Smooth muscle cell (in vitro differentiated cells): ENCODE results near the gene TCP11. TPM values are rescaled to one million over a fixed set of nuclear protein-coding genes. Genes with fewer than 3 reads are reported as not detected.

Experiments used
- DNase-seq: peaks from one replicate; lab custom pipeline; 2025; ENCODE audit not compliant: unreplicated experiment; lab: John Stamatoyannopoulos, UW
- H2AFZ ChIP-seq: fragments of 200-600 bp; sonication (generic); 2 replicates; pipeline ENCODE4 v1.6.0; 2016; ENCODE audit warnings: antibody characterized with exemption, low read depth, mild to moderate bottlenecking
- H3F3A ChIP-seq: fragments of 200-600 bp; sonication (generic); 2 replicates; pipeline ENCODE4 v1.6.0; 2017; ENCODE audit warnings: antibody characterized with exemption, low read depth
- H3K27ac ChIP-seq: fragments of 200-600 bp; sonication (generic); 2 replicates; pipeline ENCODE4 v1.5.1; 2016; ENCODE audit warnings: low read depth, mild to moderate bottlenecking
- H3K27me3 ChIP-seq: fragments of 200-600 bp; sonication (generic); 2 replicates; pipeline ENCODE4 v1.6.1; 2016; ENCODE audit warnings: low read depth, mild to moderate bottlenecking
- H3K36me3 ChIP-seq: fragments of 200-600 bp; sonication (generic); 2 replicates; pipeline ENCODE4 v1.5.1; 2016; ENCODE audit warnings: low read depth
- H3K4me1 ChIP-seq: fragments of 200-600 bp; sonication (generic); 2 replicates; pipeline ENCODE4 v1.5.1; 2016; ENCODE audit warnings: low read depth
- H3K4me2 ChIP-seq: fragments of 200-600 bp; sonication (generic); 2 replicates; pipeline ENCODE4 v1.6.0; 2016; ENCODE audit warnings: mild to moderate bottlenecking
- H3K4me3 ChIP-seq: fragments of 200-600 bp; sonication (generic); 2 replicates; pipeline ENCODE4 v1.5.1; 2016; ENCODE audit warnings: mild to moderate bottlenecking
- H3K79me2 ChIP-seq: fragments of 200-600 bp; sonication (generic); 2 replicates; pipeline ENCODE4 v1.6.0; 2016; ENCODE audit warnings: low read depth, mild to moderate bottlenecking
- H3K9ac ChIP-seq: fragments of 200-600 bp; sonication (generic); 2 replicates; pipeline ENCODE4 v1.6.0; 2016; ENCODE audit warnings: low read depth
- H3K9me3 ChIP-seq: fragments of 200-600 bp; sonication (generic); replicated peaks from 2 replicates; pipeline ENCODE4 v1.5.1; 2016; ENCODE audit warnings: low read depth
- H4K20me1 ChIP-seq: fragments of 200-600 bp; sonication (generic); 2 replicates; pipeline ENCODE4 v1.6.0; 2016; ENCODE audit warnings: low read depth
- CTCF ChIP-seq: fragments of 200-600 bp; sonication (generic); IDR thresholded peaks from 2 replicates; pipeline ENCODE4 v1.5.1; 2017; ENCODE audit warnings: borderline replicate concordance, mild to moderate bottlenecking, antibody characterized with exemption; ENCODE audit not compliant: insufficient read depth, poor library complexity, severe bottlenecking
- WGBS: methylation state at CpG from one replicate; pipeline ENCODE4 v1.1.7; 2016; ENCODE audit warnings: low lambda C conversion rate; 5-methylcytosine and 5-hydroxymethylcytosine counted together
- polyA plus RNA-seq: library from polyadenylated mRNA; unstranded; fragments of >200 nt; fragmentation: Nextera tagmentation; extraction: Ambion mirVana; gene quantifications from 2 replicates; pipeline ENCODE4 v1.2.1, GENCODE V29; 2016
- total RNA-seq: library from RNA; depleted of rRNA; stranded (reverse); fragments of >200 nt; gene quantifications from 2 replicates; pipeline ENCODE4 v1.2.3, GENCODE V29; 2014

The TCP11 gene
- total and polyA plus RNA-seq, 2 experiments from 2014 or later, result 0.64 TPM; not detected in 1

- no peaks in the 10 kb centered on the region for H3K9me3 ChIP-seq
- no peak overlapping the region for H3K9ac ChIP-seq
- no peak for TF ChIP-seq CTCF
- no peaks in the 10 kb centered on the region for H3K79me2 ChIP-seq
- WGBS, result 96% methylated on average over 2 of the region's 2 CpGs
- no peak overlapping the region for H3K27ac ChIP-seq
- no peak overlapping the region for H3K4me2 ChIP-seq
- no peak overlapping the region for H2AFZ ChIP-seq
- H3K27me3 ChIP-seq, result no peaks in the 10 kb centered on the region
- H4K20me1 ChIP-seq, result no peaks in the 10 kb centered on the region
- no peaks in the 10 kb centered on the region for H3F3A ChIP-seq
- DNase-seq, result no peak
- H3K36me3 ChIP-seq, result no peaks in the 10 kb centered on the region
- no peak overlapping the region for H3K4me3 ChIP-seq
- no peaks in the 10 kb centered on the region for H3K4me1 ChIP-seq
Measured at GRCh38 chr6:35174088-35174434, 32.9 kb upstream of the TCP11 start.

- TF ChIP-seq CTCF, result no peak
- WGBS, result 77% methylated on average over 7 of the region's 7 CpGs
- no peaks in the 10 kb centered on the region for H3K27me3 ChIP-seq
- no peaks in the 10 kb centered on the region for H3F3A ChIP-seq
- no peaks in the 10 kb centered on the region for H4K20me1 ChIP-seq
- no peak for DNase-seq
- no peak overlapping the region for H3K4me2 ChIP-seq
- H3K9ac ChIP-seq, result no peak overlapping the region
- H3K27ac ChIP-seq, result no peak overlapping the region
- no peak overlapping the region for H2AFZ ChIP-seq
- no peak overlapping the region for H3K4me3 ChIP-seq
- H3K9me3 ChIP-seq, result no peaks in the 10 kb centered on the region
- no peaks in the 10 kb centered on the region for H3K36me3 ChIP-seq
- H3K79me2 ChIP-seq, result no peaks in the 10 kb centered on the region
- H3K4me1 ChIP-seq, result no peaks in the 10 kb centered on the region
Measured at GRCh38 chr6:35173427-35174087, 32.4 kb upstream of the TCP11 start.

- no peaks in the 10 kb centered on the region for H3K27me3 ChIP-seq
- H3K9ac ChIP-seq, result no peak overlapping the region
- H3K4me2 ChIP-seq, result no peak overlapping the region
- H3F3A ChIP-seq, result no peaks in the 10 kb centered on the region
- no peak overlapping the region for H3K4me3 ChIP-seq
- no peaks in the 10 kb centered on the region for H3K36me3 ChIP-seq
- no peaks in the 10 kb centered on the region for H3K4me1 ChIP-seq
- no peaks in the 10 kb centered on the region for H4K20me1 ChIP-seq
- H2AFZ ChIP-seq, result no peak overlapping the region
- TF ChIP-seq CTCF, result no peak
- no peak overlapping the region for H3K27ac ChIP-seq
- 69% methylated on average over 5 of the region's 5 CpGs for WGBS
- DNase-seq, result no peak
- H3K9me3 ChIP-seq, result no peaks in the 10 kb centered on the region
- no peaks in the 10 kb centered on the region for H3K79me2 ChIP-seq
Measured at GRCh38 chr6:35173044-35173426, 31.9 kb upstream of the TCP11 start.

- H3K9ac ChIP-seq, result no peak overlapping the region
- no peak overlapping the region for H3K4me2 ChIP-seq
- H3K9me3 ChIP-seq, result no peaks in the 10 kb centered on the region
- no peaks in the 10 kb centered on the region for H3K27me3 ChIP-seq
- H3F3A ChIP-seq, result no peaks in the 10 kb centered on the region
- H3K79me2 ChIP-seq, result no peaks in the 10 kb centered on the region
- no peaks in the 10 kb centered on the region for H3K36me3 ChIP-seq
- H3K4me1 ChIP-seq, result no peaks in the 10 kb centered on the region
- H3K4me3 ChIP-seq, result no peak overlapping the region
- no peak for DNase-seq
- WGBS, result 76% methylated on average over 3 of the region's 3 CpGs
- TF ChIP-seq CTCF, result no peak
- H3K27ac ChIP-seq, result no peak overlapping the region
- no peaks in the 10 kb centered on the region for H4K20me1 ChIP-seq
- no peak overlapping the region for H2AFZ ChIP-seq
Measured at GRCh38 chr6:35170891-35171290, 29.8 kb upstream of the TCP11 start.
